Measurements from ENCODE around the gene TMC6. TPM values are rescaled to one million over a fixed set of nuclear protein-coding genes. Genes with fewer than 3 reads are reported as not detected.

TMC6 gene
- total RNA-seq, 3 donors from 2014 or later = 53.8 to 108 (median 105) TPM

- intact Hi-C loops (cut with DNase I, micrococcal nuclease) = no loop called here
- Histone ChIP-seq H3K4me3 (no peak overlapping the region), H3K36me3 (ENCODE audit: low read depth) (no peaks in the 10 kb centered on the region), H3K4me1 (ENCODE audit: low read depth) (peaks cover 58% of the 10 kb centered on the region), H3K9me3 (no peaks in the 10 kb centered on the region)
- DNase-seq (no peak), ATAC-seq (no peak)
- TF ChIP-seq CTCF (IDR thresholded peaks at IDR 0.05) = no peak
Measured at GRCh38 chr17:78146471-78146869, 17.9 kb upstream of the TMC6 start.

GRCh38 chr17:78144736-78145641 lies 16.4 kb upstream of the TMC6 start:
- ATAC-seq (peak; percentile 49), DNase-seq (peak in 2 of 3 donors; percentile 82 to 86)
- Histone ChIP-seq H3K4me3 (no peak overlapping the region), H3K4me1 (ENCODE audit: low read depth) (peaks cover 65% of the 10 kb centered on the region), H3K36me3 (ENCODE audit: low read depth) (no peaks in the 10 kb centered on the region), H3K9me3 (no peaks in the 10 kb centered on the region)
- intact Hi-C loops (cut with DNase I, micrococcal nuclease) = no loop called here
- no peak for TF ChIP-seq CTCF (IDR thresholded peaks at IDR 0.05)

- H3K4me1 ChIP-seq (ENCODE audit: low read depth) = peaks cover 67% of the 10 kb centered on the region
- no peaks in the 10 kb centered on the region for H3K9me3 ChIP-seq
- no peak overlapping the region for H3K4me3 ChIP-seq
- TF ChIP-seq CTCF (IDR thresholded peaks at IDR 0.05) = no peak
- peak; percentile 26 for ATAC-seq
- intact Hi-C loops (cut with DNase I, micrococcal nuclease) = no loop called here
- no peaks in the 10 kb centered on the region for H3K36me3 ChIP-seq (ENCODE audit: low read depth)
- peak; percentile 87 to 88 (median 87) for DNase-seq
Measured at GRCh38 chr17:78144147-78144719, 15.7 kb upstream of the TMC6 start.

- no peak overlapping the region for H3K4me3 ChIP-seq
- TF ChIP-seq CTCF (IDR thresholded peaks at IDR 0.05) = no peak
- ATAC-seq = no peak
- intact Hi-C loops (cut with DNase I, micrococcal nuclease) = no loop called here
- DNase-seq = no peak
- H3K9me3 ChIP-seq = no peaks in the 10 kb centered on the region
- peaks cover 65% of the 10 kb centered on the region for H3K4me1 ChIP-seq (ENCODE audit: low read depth)
- no peaks in the 10 kb centered on the region for H3K36me3 ChIP-seq (ENCODE audit: low read depth)
Measured at GRCh38 chr17:78143214-78144146, 14.9 kb upstream of the TMC6 start.

GRCh38 chr17:78142119-78142861 lies 13.7 kb upstream of the TMC6 start:
- Histone ChIP-seq H3K36me3 (ENCODE audit: low read depth) (no peaks in the 10 kb centered on the region), H3K4me3 (no peak overlapping the region), H3K9me3 (no peaks in the 10 kb centered on the region), H3K4me1 (ENCODE audit: low read depth) (peaks cover 57% of the 10 kb centered on the region)
- DNase-seq (peak; percentile 77 to 90 (median 81)), ATAC-seq (peak; percentile 54)
- no peak for TF ChIP-seq CTCF (IDR thresholded peaks at IDR 0.05)
- intact Hi-C loops (cut with DNase I, micrococcal nuclease) = no loop called here

Data from mucosa of descending colon (tissue), 3 donors.